HepG2 (cell line): ENCODE data around the gene CPNE1. TPM values are rescaled to one million over a fixed set of nuclear protein-coding genes. Genes with fewer than 3 reads are reported as not detected.
A peak's percentile ranks its signal among the peaks of the same experiment; 100 is the strongest.

ENCODE experiments used
- BHLHE40 ChIP-seq: IDR thresholded peaks from 2 replicates; pipeline ENCODE4 v1.6.1; 2011; ENCODE audit warnings: low read length, improper control_type of control experiment
- BORCS8-MEF2B ChIP-seq: sonication (generic); formaldehyde crosslinking; IDR thresholded peaks from 2 replicates; pipeline ENCODE4 v1.8.0; 2022; ENCODE audit warnings: mild to moderate bottlenecking, missing genetic modification reagents
- HHEX ChIP-seq: IDR thresholded peaks from 2 replicates; pipeline ENCODE4 v1.6.1; 2016; ENCODE audit warnings: control low read depth
- HIVEP1 ChIP-seq: sonication (generic); formaldehyde crosslinking; IDR thresholded peaks from 2 replicates; pipeline ENCODE4 v1.4.0; 2020; ENCODE audit warnings: mild to moderate bottlenecking, missing genetic modification reagents
- MED8 ChIP-seq: sonication (generic); formaldehyde crosslinking; IDR thresholded peaks from 2 replicates; pipeline ENCODE4 v1.8.1; 2023; ENCODE audit warnings: mild to moderate bottlenecking, missing genetic modification reagents; ENCODE audit not compliant: insufficient replicate concordance
- NFIC ChIP-seq: IDR thresholded peaks from 2 replicates; pipeline ENCODE4 v1.6.1; 2012; ENCODE audit warnings: mild to moderate bottlenecking, low read length, inconsistent platforms
- POLR2AphosphoS2 ChIP-seq: IDR thresholded peaks from 2 replicates; pipeline ENCODE4 v1.6.1; 2011; ENCODE audit warnings: low read depth, low read length, improper control_type of control experiment
- RFX3 ChIP-seq: IDR thresholded peaks from 2 replicates; pipeline ENCODE4 v1.6.1; 2016; ENCODE audit warnings: missing biosample characterization, missing genetic modification reagents
- TP53 ChIP-seq: sonication (generic); formaldehyde crosslinking; conservative IDR thresholded peaks from 2 replicates; pipeline ENCODE4 v1.4.0; 2020; ENCODE audit warnings: missing genetic modification reagents
- YEATS4 ChIP-seq: sonication (generic); formaldehyde crosslinking; IDR thresholded peaks from 2 replicates; pipeline ENCODE4 v1.4.0; 2020; ENCODE audit warnings: missing genetic modification reagents, borderline replicate concordance
- ZBTB3 ChIP-seq: sonication (generic); formaldehyde crosslinking; IDR thresholded peaks from 2 replicates; pipeline ENCODE4 v1.4.0; 2020; ENCODE audit warnings: low read depth, mild to moderate bottlenecking, moderate library complexity, missing genetic modification reagents, borderline replicate concordance
- ZFY ChIP-seq: sonication (generic); formaldehyde crosslinking; IDR thresholded peaks from 2 replicates; pipeline ENCODE4 v1.4.0; 2020; ENCODE audit warnings: missing genetic modification reagents
- ZNF335 ChIP-seq: sonication (generic); formaldehyde crosslinking; IDR thresholded peaks from 2 replicates; pipeline ENCODE4 v1.4.0; 2020; ENCODE audit warnings: missing genetic modification reagents
- ZNF367 ChIP-seq: sonication (generic); formaldehyde crosslinking; IDR thresholded peaks from 2 replicates; pipeline ENCODE4 v1.4.0; 2020; ENCODE audit warnings: missing genetic modification reagents, borderline replicate concordance
- ZNF501 ChIP-seq: sonication (generic); formaldehyde crosslinking; IDR thresholded peaks from 2 replicates; pipeline ENCODE4 v1.5.1; 2020; ENCODE audit warnings: mild to moderate bottlenecking, moderate library complexity, missing genetic modification reagents
- ZNF546 ChIP-seq: sonication (generic); formaldehyde crosslinking; conservative IDR thresholded peaks from 2 replicates; pipeline ENCODE4 v1.8.1; 2023; ENCODE audit warnings: mild to moderate bottlenecking, missing genetic modification reagents
- ZNF562 ChIP-seq: sonication (generic); formaldehyde crosslinking; IDR thresholded peaks from 2 replicates; pipeline ENCODE4 v1.8.0; 2022; ENCODE audit warnings: missing genetic modification reagents, borderline replicate concordance
- ZNF567 ChIP-seq: sonication (generic); formaldehyde crosslinking; IDR thresholded peaks from 2 replicates; pipeline ENCODE4 v1.8.1; 2023; ENCODE audit warnings: mild to moderate bottlenecking, missing genetic modification reagents, borderline replicate concordance
- ZNF589 ChIP-seq: sonication (generic); formaldehyde crosslinking; conservative IDR thresholded peaks from 2 replicates; pipeline ENCODE4 v1.8.0; 2022; ENCODE audit warnings: mild to moderate bottlenecking, moderate library complexity, missing genetic modification reagents
- ZNF878 ChIP-seq: sonication (generic); formaldehyde crosslinking; IDR thresholded peaks from 2 replicates; pipeline ENCODE4 v1.8.1; 2023; ENCODE audit warnings: mild to moderate bottlenecking, missing genetic modification reagents, moderate library complexity
- polyA plus RNA-seq, 8 experiments: library from polyadenylated mRNA; depleted of rRNA in 3 of 8; stranded (reverse) in 7 of 8; unstranded in 1 of 8; fragments of >200 nt; fragmentation: Illumina TruSeq in 4 of 8; extraction: Trizol in 4 of 8; gene quantifications; 2 replicates each; pipeline versions ENCODE4 v1.2.1 to v1.2.3, GENCODE V29; 2011 to 2016; ENCODE audit warnings: low read depth in 4 of 8, missing spikeins in 1 of 8, mixed read lengths in 1 of 8; ENCODE audit not compliant: insufficient read depth in 1 of 8
- total RNA-seq, 5 experiments: library from RNA; depleted of rRNA; stranded (reverse); fragments of >200 nt; fragmentation: Illumina TruSeq; extraction: Trizol; gene quantifications; 2 replicates each; pipeline ENCODE4 v1.2.3, GENCODE V29; 2016; ENCODE audit warnings: low read depth in 1 of 5
- TF ChIP-seq, protein P1 (sequence below): sonication (generic); formaldehyde crosslinking; IDR thresholded peaks from 2 replicates; pipeline ENCODE4 v1.8.1; 2023; ENCODE audit warnings: mild to moderate bottlenecking, missing genetic modification reagents
- TF ChIP-seq, protein P2 (sequence below): IDR thresholded peaks from 2 replicates; pipeline ENCODE4 v1.6.1; 2016; ENCODE audit warnings: missing compliant biosample characterization, missing genetic modification reagents, borderline replicate concordance
- TF ChIP-seq, protein P3 (sequence below): sonication (generic); formaldehyde crosslinking; IDR thresholded peaks from 2 replicates; pipeline ENCODE4 v1.8.1; 2023; ENCODE audit warnings: mild to moderate bottlenecking, moderate library complexity, missing genetic modification reagents

CPNE1 gene
- total and polyA plus RNA-seq, 2 of the 13 experiments (the other 11 are each of a cell fraction or from before 2014, with no cell fraction given), result 408 to 431 TPM

DNA sequence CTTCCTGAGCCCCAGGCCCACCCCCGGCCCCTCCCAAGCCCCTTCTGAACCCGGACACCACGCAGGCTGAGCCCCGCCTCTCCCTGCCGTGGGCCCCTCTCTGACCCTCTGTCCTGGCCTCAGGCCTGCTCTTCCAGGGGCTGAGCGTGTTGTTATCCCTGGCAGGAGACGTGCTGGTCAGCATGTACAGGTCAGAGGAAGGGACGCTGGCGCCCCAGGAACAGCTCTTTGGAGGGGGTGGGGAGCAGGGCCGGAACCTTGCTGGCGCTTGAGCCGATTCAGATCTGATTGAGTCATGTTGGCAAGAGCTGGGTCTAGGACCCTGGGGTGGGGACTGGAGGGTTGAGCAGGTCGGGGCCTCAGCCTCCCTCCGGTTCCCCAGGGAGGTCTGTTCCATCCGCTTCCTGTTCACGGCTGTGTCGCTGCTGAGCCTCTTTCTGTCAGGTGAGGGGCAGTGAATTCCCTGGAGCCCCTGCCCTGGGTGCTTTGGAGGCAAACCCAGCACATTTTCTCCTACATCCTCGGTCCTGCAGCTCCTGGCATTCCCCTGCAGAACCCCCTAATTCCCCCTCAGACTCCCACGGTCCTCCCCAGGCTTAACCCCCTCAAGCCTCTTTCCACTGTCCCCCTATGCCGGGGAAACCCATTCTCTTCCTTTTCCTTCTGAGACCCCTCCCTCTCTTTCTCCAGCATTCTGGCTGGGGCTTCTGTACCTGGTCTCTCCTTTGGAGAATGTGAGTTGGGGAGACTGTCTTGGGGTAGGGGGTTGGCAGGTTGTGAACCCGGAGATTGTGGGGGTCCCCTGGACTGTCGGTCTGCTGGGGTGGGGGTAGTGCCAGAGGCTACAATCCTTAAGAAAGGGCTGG, 47.1 kb downstream of the CPNE1 start (continued):
- TF ChIP-seq HHEX (CRISPR knock-in tag) (no peak), ZNF335 (CRISPR knock-in tag) (peak; percentile 62; the same call in 1 of the 2 replicates), ZBTB3 (no peak; the same call in 1 of the 2 replicates), BORCS8-MEF2B (0 out of 2 replicates have a peak, but pooled peaks have one; percentile 27), ZNF367 (no peak), ZFY (CRISPR knock-in tag) (peak; percentile 83), BHLHE40 (peak; percentile 27; the same call in 1 of the 2 replicates), NFIC (peak; percentile 30; the same call in 1 of the 2 replicates), ZNF878 (0 out of 2 replicates have a peak, but pooled peaks have one; percentile 25), TP53 (CRISPR knock-in tag) (no peak; the same call in 1 of the 2 replicates), YEATS4 (CRISPR knock-in tag) (peak; percentile 29; the same call in 1 of the 2 replicates), ZNF546 (CRISPR knock-in tag) (0 out of 2 replicates have a peak, but pooled peaks have one; percentile 7), MED8 (CRISPR knock-in tag) (peak; percentile 55), ZNF567 (CRISPR knock-in tag) (0 out of 2 replicates have a peak, but pooled peaks have one; percentile 79), ZNF562 (CRISPR knock-in tag) (no peak), ZNF589 (0 out of 2 replicates have a peak, but pooled peaks have one; percentile 18), ZNF501 (CRISPR knock-in tag) (peak; percentile 46; the same call in 1 of the 2 replicates), RFX3 (CRISPR knock-in tag) (no peak), HIVEP1 (CRISPR knock-in tag) (0 out of 2 replicates have a peak, but pooled peaks have one; percentile 2), POLR2AphosphoS2 (0 out of 2 replicates have a peak, but pooled peaks have one; percentile 19)
- TF ChIP-seq, protein P1, sequence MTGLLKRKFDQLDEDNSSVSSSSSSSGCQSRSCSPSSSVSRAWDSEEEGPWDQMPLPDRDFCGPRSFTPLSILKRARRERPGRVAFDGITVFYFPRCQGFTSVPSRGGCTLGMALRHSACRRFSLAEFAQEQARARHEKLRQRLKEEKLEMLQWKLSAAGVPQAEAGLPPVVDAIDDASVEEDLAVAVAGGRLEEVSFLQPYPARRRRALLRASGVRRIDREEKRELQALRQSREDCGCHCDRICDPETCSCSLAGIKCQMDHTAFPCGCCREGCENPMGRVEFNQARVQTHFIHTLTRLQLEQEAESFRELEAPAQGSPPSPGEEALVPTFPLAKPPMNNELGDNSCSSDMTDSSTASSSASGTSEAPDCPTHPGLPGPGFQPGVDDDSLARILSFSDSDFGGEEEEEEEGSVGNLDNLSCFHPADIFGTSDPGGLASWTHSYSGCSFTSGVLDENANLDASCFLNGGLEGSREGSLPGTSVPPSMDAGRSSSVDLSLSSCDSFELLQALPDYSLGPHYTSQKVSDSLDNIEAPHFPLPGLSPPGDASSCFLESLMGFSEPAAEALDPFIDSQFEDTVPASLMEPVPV, result no peak; the same call in 1 of the 2 replicates
- TF ChIP-seq, protein P2, sequence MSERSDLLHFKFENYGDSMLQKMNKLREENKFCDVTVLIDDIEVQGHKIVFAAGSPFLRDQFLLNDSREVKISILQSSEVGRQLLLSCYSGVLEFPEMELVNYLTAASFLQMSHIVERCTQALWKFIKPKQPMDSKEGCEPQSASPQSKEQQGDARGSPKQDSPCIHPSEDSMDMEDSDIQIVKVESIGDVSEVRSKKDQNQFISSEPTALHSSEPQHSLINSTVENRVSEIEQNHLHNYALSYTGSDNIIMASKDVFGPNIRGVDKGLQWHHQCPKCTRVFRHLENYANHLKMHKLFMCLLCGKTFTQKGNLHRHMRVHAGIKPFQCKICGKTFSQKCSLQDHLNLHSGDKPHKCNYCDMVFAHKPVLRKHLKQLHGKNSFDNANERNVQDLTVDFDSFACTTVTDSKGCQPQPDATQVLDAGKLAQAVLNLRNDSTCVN, result peak; percentile 94; the same call in 1 of the 2 replicates
- TF ChIP-seq, protein P3, sequence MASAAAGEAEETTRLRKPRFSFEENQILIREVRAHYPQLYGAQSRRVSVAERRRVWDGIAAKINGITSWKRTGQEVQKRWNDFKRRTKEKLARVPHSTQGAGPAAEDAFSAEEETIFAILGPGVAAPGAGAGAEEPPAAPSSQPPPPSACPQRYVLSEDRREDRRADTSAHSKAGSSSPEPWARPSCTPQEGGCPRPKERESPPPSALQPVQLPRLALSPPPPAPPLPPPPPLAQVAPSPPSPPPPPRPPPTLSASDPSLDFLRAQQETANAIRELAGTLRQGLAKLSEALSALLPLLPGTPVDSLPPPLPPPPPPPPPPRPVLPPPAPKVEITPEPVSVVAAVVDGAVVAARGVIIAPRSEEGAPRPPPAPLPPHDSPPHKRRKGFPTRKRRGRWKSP (CRISPR knock-in tag), result peak; percentile 85; the same call in 1 of the 2 replicates
